K562 (cell line): Measurements from ENCODE around the gene OBSCN. TPM values are rescaled to one million over a fixed set of nuclear protein-coding genes. Genes with fewer than 3 reads are reported as not detected.
A peak's percentile ranks its signal among the peaks of the same experiment; 100 is the strongest.

Experiments used
- CBFA2T2 ChIP-seq: fragments of 450-650 bp; conservative IDR thresholded peaks from 2 replicates; pipeline ENCODE4 v1.6.1; 2017; ENCODE audit warnings: mild to moderate bottlenecking
- CHD1 ChIP-seq: fragments of 200-600 bp; sonication (generic); IDR thresholded peaks from one replicate; pipeline ENCODE4 v1.6.1; 2012; ENCODE audit warnings: mild to moderate bottlenecking, moderate library complexity, low read length, inconsistent platforms
- CREBBP ChIP-seq: IDR thresholded peaks from one replicate; pipeline ENCODE4 v1.6.1; 2012; ENCODE audit warnings: low read depth, mild to moderate bottlenecking, control low read depth, inconsistent platforms, low read length
- CXXC5 ChIP-seq: fragments of 250-450 bp; sonication (Bioruptor Pico); IDR thresholded peaks from 2 replicates; pipeline ENCODE4 v1.8.0; 2022; ENCODE audit warnings: inconsistent platforms, mild to moderate bottlenecking, moderate library complexity
- DDX20 ChIP-seq: fragments of 450-650 bp; IDR thresholded peaks from 2 replicates; pipeline ENCODE4 v1.6.1; 2016; ENCODE audit warnings: missing genetic modification characterization, low read depth, mild to moderate bottlenecking, missing compliant biosample characterization, moderate library complexity
- FOXP4 ChIP-seq: sonication (generic); formaldehyde crosslinking; IDR thresholded peaks from 2 replicates; pipeline ENCODE4 v1.8.0; 2022; ENCODE audit warnings: mild to moderate bottlenecking, missing genetic modification reagents, borderline replicate concordance
- HDAC1 ChIP-seq, 2 experiments: fragments of 450-650 bp; IDR thresholded peaks; 2 replicates each; pipeline ENCODE4 v1.6.1; 2016 to 2017; ENCODE audit warnings: inconsistent platforms in 1 of 2, mild to moderate bottlenecking in 1 of 2, moderate library complexity in 1 of 2
- HDAC8 ChIP-seq: fragments of 450-650 bp; IDR thresholded peaks from 2 replicates; pipeline ENCODE4 v1.6.1; 2016; ENCODE audit warnings: mild to moderate bottlenecking, missing genetic modification characterization, moderate library complexity, missing compliant biosample characterization
- HMGN3 ChIP-seq: IDR thresholded peaks from 2 replicates; pipeline ENCODE4 v1.6.1; 2011; ENCODE audit warnings: borderline replicate concordance, low read depth, mild to moderate bottlenecking, mixed read lengths, low read length; ENCODE audit not compliant: insufficient read length; ENCODE audit errors: extremely low read depth
- RBM22 ChIP-seq: fragments of 200-400 bp; formaldehyde crosslinking; IDR thresholded peaks from 2 replicates; pipeline ENCODE4 v1.6.1; 2018; ENCODE audit warnings: low read length, low read depth; ENCODE audit not compliant: poor library complexity, severe bottlenecking
- RERE ChIP-seq: sonication (generic); formaldehyde crosslinking; IDR thresholded peaks from 2 replicates; pipeline ENCODE4 v1.8.0; 2023; ENCODE audit warnings: missing genetic modification reagents, mild to moderate bottlenecking, borderline replicate concordance
- SMAD1 ChIP-seq: fragments of 150-350 bp; IDR thresholded peaks from 2 replicates; pipeline ENCODE4 v1.6.1; 2014; ENCODE audit warnings: low read length, low read depth; ENCODE audit not compliant: partially characterized antibody
- ZNF274 ChIP-seq: IDR thresholded peaks from 2 replicates; pipeline ENCODE4 v1.6.1; 2011; ENCODE audit warnings: low read depth, mild to moderate bottlenecking, low read length, moderate library complexity, borderline replicate concordance
- ZNF551 ChIP-seq: fragments of 250-450 bp; sonication (Bioruptor Pico); IDR thresholded peaks from 2 replicates; pipeline ENCODE4 v1.5.0; 2021; ENCODE audit warnings: mild to moderate bottlenecking, moderate library complexity
- polyA plus RNA-seq, 8 experiments: library from polyadenylated mRNA; depleted of rRNA in 4 of 8; stranded (reverse) in 5 of 8; unstranded in 3 of 8; fragments of >200 nt; fragmentation: Nextera tagmentation in 2 of 8; fragmentation: Illumina TruSeq in 1 of 8; extraction: Ambion mirVana in 2 of 8; extraction: Trizol in 1 of 8; gene quantifications; 2 replicates each; pipeline versions ENCODE4 v1.2.1 to v1.2.3, GENCODE V29; 2011 to 2014; ENCODE audit warnings: inconsistent platforms in 1 of 8, missing spikeins in 1 of 8
- total RNA-seq, 7 experiments: library from RNA; depleted of rRNA in 6 of 7; stranded (reverse); fragments of >200 nt in 6 of 7; fragmentation: Illumina TruSeq in 2 of 7; extraction: Trizol in 2 of 7; gene quantifications; 2 replicates each; pipeline versions ENCODE4 v1.2.1 to v1.2.3, GENCODE V29; 2011 to 2021; ENCODE audit warnings: low replicate concordance in 1 of 7
- TF ChIP-seq, protein P1 (sequence below): fragments of 250-450 bp; sonication (Bioruptor Pico); IDR thresholded peaks from 2 replicates; pipeline ENCODE4 v1.9.0; 2021; ENCODE audit warnings: mild to moderate bottlenecking

Gene OBSCN
- total and polyA plus RNA-seq, 9 of the 15 experiments (the other 6 are each of a cell fraction or from before 2014, with no cell fraction given): 0.18 to 19.7 (median 3.6) TPM

- 0 out of 2 replicates have a peak, but pooled peaks have one; percentile 34 for TF ChIP-seq FOXP4 (CRISPR knock-in tag)
- peak; percentile 80 to 100; a peak in 3 of 4 replicates for TF ChIP-seq HDAC1 (IDR thresholded peaks at IDR 0.05)
- no peak for TF ChIP-seq ZNF274
- no peak for TF ChIP-seq DDX20 (tag)
- TF ChIP-seq ZNF551 (CRISPR knock-in tag): no peak
- TF ChIP-seq, protein P1, sequence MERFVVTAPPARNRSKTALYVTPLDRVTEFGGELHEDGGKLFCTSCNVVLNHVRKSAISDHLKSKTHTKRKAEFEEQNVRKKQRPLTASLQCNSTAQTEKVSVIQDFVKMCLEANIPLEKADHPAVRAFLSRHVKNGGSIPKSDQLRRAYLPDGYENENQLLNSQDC: no peak
- no peak for TF ChIP-seq CREBBP
- TF ChIP-seq CXXC5 (CRISPR knock-in tag): peak; percentile 69
- TF ChIP-seq CHD1: no peak
- no peak for TF ChIP-seq SMAD1
- TF ChIP-seq HMGN3: no peak
- TF ChIP-seq CBFA2T2: peak; percentile 88
- TF ChIP-seq RERE (CRISPR knock-in tag): no peak
- TF ChIP-seq HDAC8 (tag): no peak
- no peak for TF ChIP-seq RBM22
Measured at GRCh38 chr1:228164561-228165371, 43.1 kb upstream of the OBSCN start (continued).
